T-helper 17 cell (primary cell): ENCODE measurements around the gene TRDN. TPM values are rescaled to one million over a fixed set of nuclear protein-coding genes. Genes with fewer than 3 reads are reported as not detected.
"Not testable (repeated sequence)": the region's sequence is repeated elsewhere in the genome, so short reads cannot be mapped to it uniquely, and the experiment has no call there.

Source experiments
- ATAC-seq: fragments of 150-1000 bp; cut with Tn5 transposase; 2 replicates; pipeline ENCODE4 v1.10.0; 2021; ENCODE audit warnings: mild to moderate bottlenecking, moderate library complexity
- DNase-seq, 3 donors: peaks; one replicate each; pipeline versions ENCODE4 v3.0.0 to v3.0.0-alpha.2; 2020 to 2021
- H3K9me3 ChIP-seq: one replicate; pipeline ENCODE4 v1.7.0; 2013; ENCODE audit warnings: low read length, mild to moderate bottlenecking; ENCODE audit not compliant: control insufficient read depth, poor library complexity, severe bottlenecking
- H3K27ac Mint-ChIP-seq: one replicate; pipeline ENCODE4 v1.8.0; 2022; ENCODE audit warnings: mild to moderate bottlenecking, moderate library complexity, mixed read lengths
- H3K27me3 Mint-ChIP-seq: one replicate; pipeline ENCODE4 v1.8.0; 2022; ENCODE audit warnings: mixed read lengths
- H3K36me3 Mint-ChIP-seq: one replicate; pipeline ENCODE4 v1.8.0; 2022; ENCODE audit warnings: low read depth, mixed read lengths
- H3K4me1 Mint-ChIP-seq: one replicate; pipeline ENCODE4 v1.8.0; 2022; ENCODE audit warnings: mild to moderate bottlenecking, mixed read lengths
- H3K4me3 Mint-ChIP-seq: one replicate; pipeline ENCODE4 v1.8.0; 2022; ENCODE audit warnings: mild to moderate bottlenecking, moderate library complexity, mixed read lengths
- total RNA-seq, 4 donors: library from RNA in 2 of 4; stranded (reverse) in 2 of 4; gene quantifications; one replicate each; pipeline ENCODE4 v1.2.3 and lab custom pipeline; 2022 to 2026

The TRDN gene
- total RNA-seq, 2 donors from 2014 or later, result not detected

DNA sequence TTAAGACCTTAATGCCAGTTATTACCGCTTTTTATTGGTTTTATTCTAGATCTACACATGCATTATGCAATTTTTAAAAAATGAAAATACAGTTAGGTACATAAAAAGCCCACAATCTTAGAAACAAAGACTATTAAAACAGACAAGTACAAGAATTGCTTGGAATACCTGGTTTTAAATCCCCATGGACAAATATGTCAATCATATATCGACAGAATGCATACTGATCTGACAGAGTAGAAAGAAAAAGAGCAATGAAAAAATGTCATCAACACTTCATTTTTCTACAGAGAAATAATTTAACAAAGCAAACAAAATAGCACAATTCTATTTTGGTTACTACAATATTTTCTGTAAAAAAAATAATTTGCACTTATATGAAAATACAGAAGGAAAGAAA lies 139.7 kb downstream of the TRDN start:
- Mint-ChIP-seq H3K27ac (no peak overlapping the region), H3K4me3 (no peak overlapping the region), H3K4me1 (no peaks in the 10 kb centered on the region), H3K27me3 (no peaks in the 10 kb centered on the region), H3K36me3 (no peaks in the 10 kb centered on the region)
- ATAC-seq (no peak), DNase-seq (no peak)
- no peaks in the 10 kb centered on the region for H3K9me3 ChIP-seq

DNA sequence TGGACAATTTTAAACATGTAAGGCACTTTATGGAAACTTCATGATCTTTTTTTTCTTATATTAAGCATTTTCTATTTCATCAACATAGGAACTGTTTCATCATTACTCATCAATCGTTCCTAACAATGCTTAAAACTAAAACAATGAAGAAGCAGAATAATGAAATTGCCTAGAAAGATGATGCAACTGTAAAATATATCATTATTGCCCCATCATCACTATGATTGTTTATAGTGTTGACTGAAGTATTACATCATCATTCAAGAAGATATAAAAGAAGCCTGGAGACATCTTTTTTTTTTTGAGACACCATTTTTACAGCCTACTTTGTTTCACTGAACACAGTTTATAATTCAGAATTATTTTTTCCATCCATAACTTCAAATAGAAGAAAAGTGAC lies 147.2 kb downstream of the TRDN start:
- no peak overlapping the region for H3K4me3 Mint-ChIP-seq
- no peaks in the 10 kb centered on the region for H3K27me3 Mint-ChIP-seq
- ATAC-seq (no peak), DNase-seq (no peak)
- H3K27ac Mint-ChIP-seq, result no peak overlapping the region
- no peaks in the 10 kb centered on the region for H3K36me3 Mint-ChIP-seq
- H3K9me3 ChIP-seq, result no peaks in the 10 kb centered on the region
- H3K4me1 Mint-ChIP-seq, result no peaks in the 10 kb centered on the region

DNA sequence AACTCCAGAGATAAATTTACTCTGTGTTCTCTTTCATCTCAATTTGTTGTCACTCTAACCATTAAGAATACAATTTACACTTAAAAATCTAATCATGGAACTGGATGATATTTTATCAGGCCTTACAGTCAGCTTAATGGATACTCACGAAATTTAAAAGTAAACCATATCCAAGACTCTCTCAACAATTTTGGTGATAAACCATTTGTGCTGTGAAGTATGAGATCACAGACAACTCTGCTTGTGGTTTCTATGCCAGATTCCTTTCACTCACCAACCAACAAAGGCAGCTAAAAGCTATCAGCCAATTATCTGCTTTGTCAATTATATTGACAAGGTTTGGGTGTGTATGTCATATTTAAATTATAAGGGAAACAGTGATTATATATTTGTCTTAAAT lies 155.8 kb downstream of the TRDN start:
- H3K36me3 Mint-ChIP-seq, result no peaks in the 10 kb centered on the region
- H3K27me3 Mint-ChIP-seq, result no peaks in the 10 kb centered on the region
- no peak overlapping the region for H3K4me3 Mint-ChIP-seq
- ATAC-seq (no peak), DNase-seq (no peak)
- no peak overlapping the region for H3K27ac Mint-ChIP-seq
- H3K4me1 Mint-ChIP-seq, result no peaks in the 10 kb centered on the region
- no peaks in the 10 kb centered on the region for H3K9me3 ChIP-seq

DNA sequence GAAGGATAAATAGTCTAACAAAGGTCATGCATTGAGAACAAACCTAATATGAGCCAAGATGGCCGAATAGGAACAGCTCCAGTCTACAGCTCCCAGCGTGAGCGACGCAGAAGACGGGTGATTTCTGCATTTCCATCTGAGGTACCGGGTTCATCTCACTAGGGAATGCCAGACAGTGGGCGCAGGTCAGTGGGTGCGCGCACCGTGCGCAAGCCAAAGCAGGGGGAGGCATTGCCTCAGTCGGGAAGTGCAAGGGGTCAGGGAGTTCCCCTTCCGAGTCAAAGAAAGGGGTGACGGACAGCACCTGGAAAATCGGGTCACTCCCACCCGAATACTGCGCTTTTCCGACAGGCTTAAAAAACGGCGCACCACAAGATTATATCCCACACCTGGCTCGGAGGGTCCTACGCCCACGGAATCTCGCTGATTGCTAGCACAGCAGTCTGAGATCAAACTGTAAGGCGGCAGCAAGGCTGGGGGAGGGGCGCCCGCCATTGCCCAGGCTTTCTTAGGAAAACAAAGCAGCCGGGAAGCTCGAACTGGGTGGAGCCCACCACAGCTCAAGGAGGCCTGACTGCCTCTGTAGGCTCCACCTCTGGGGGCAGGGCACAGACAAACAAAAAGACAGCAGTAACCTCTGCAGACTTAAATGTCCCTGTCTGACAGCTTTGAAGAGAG lies 164.6 kb downstream of the TRDN start:
- not testable (repeated sequence) for ATAC-seq, H3K9me3 ChIP-seq, H3K27me3 Mint-ChIP-seq, H3K27ac Mint-ChIP-seq, H3K36me3 Mint-ChIP-seq, H3K4me1 Mint-ChIP-seq, H3K4me3 Mint-ChIP-seq, DNase-seq

DNA sequence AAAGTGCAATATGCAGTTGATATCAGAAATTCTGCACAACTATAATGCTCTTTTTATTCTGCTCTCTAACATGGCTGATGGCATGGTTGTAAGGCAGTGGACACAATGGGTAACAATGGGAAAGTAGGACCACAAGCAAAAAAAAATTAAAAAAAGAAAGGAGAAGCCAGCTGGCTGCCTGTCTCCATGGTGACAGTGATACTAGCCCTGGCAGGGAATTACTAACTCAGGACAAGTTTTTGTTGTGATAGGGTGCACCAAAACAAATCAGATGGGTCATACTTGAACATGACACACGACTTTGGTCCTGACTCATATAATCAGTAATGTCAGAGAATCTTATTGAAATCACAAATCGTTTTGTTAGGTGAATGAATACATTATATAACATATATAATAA lies 169.4 kb downstream of the TRDN start:
- H3K27me3 Mint-ChIP-seq, result no peaks in the 10 kb centered on the region
- no peak for ATAC-seq
- H3K4me1 Mint-ChIP-seq, result no peaks in the 10 kb centered on the region
- no peaks in the 10 kb centered on the region for H3K36me3 Mint-ChIP-seq
- H3K9me3 ChIP-seq, result no peaks in the 10 kb centered on the region
- no peak overlapping the region for H3K27ac Mint-ChIP-seq
- H3K4me3 Mint-ChIP-seq, result no peak overlapping the region
- DNase-seq, result no peak

DNA sequence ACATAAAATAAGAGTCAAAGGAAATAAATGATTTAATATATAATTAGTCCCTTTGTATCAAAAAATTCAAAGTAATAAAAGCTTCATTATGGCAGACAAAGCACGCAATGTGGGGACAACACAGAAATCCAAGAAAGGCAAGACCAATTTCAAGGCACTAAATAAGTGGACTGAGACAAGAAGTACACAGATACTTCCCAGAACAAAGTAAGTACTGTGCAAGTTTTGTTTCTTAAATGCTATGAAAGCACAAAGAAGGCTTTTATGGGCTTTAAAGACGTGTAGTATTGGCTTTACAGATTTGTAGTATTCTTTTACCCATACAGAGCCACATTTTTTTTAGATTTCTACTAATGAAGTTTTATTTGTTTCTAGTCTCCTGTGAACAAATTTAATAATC lies 174.6 kb downstream of the TRDN start:
- Mint-ChIP-seq H3K36me3 (no peaks in the 10 kb centered on the region), H3K4me3 (no peak overlapping the region), H3K4me1 (no peaks in the 10 kb centered on the region), H3K27me3 (no peaks in the 10 kb centered on the region), H3K27ac (no peak overlapping the region)
- H3K9me3 ChIP-seq, result no peaks in the 10 kb centered on the region
- DNase-seq (no peak), ATAC-seq (no peak)

DNA sequence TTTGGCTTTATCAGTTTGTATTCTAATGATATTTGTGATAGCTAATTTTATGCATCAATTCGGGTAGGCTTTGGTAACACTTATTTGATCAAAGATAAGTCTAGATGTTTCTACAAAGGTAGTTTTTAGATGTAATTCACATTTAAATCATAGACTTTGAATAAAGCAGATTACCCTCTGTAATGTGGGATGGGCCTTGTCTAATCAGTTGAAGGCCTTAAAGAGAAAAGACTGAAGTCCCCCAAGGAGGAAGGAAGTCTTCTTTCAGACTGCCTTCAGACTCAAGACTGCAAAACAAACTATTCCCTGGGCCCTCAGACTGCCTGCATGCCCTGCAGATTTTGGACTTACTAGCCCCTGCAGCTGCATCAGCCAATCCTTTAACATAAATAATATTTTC lies 178.5 kb downstream of the TRDN start:
- no peaks in the 10 kb centered on the region for H3K36me3 Mint-ChIP-seq
- DNase-seq (no peak), ATAC-seq (no peak)
- H3K9me3 ChIP-seq, result no peaks in the 10 kb centered on the region
- H3K4me3 Mint-ChIP-seq, result no peak overlapping the region
- H3K4me1 Mint-ChIP-seq, result no peaks in the 10 kb centered on the region
- H3K27ac Mint-ChIP-seq, result no peak overlapping the region
- no peaks in the 10 kb centered on the region for H3K27me3 Mint-ChIP-seq

DNA sequence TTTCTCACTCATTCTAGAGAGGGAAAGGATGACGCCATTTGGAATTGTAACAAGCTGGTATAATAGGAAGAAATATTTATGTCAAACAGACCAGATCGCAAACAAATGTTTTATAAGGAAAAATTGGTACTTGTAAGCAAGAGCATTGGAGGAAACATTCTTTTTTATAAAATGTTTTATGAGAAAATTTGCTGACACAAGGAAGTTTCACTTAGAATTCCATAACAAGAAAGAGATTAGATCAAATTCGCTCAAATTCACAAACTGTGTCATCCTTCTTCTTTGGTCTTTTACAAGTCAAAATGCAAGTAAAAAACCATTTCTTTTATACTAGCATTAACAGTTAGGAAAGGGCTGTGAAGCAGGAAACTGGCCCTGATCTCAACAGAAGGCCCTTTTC lies 179.9 kb downstream of the TRDN start:
- no peaks in the 10 kb centered on the region for H3K4me1 Mint-ChIP-seq
- H3K27ac Mint-ChIP-seq, result no peak overlapping the region
- H3K4me3 Mint-ChIP-seq, result no peak overlapping the region
- no peaks in the 10 kb centered on the region for H3K9me3 ChIP-seq
- ATAC-seq, result no peak
- H3K27me3 Mint-ChIP-seq, result no peaks in the 10 kb centered on the region
- H3K36me3 Mint-ChIP-seq, result no peaks in the 10 kb centered on the region
- DNase-seq, result no peak

DNA sequence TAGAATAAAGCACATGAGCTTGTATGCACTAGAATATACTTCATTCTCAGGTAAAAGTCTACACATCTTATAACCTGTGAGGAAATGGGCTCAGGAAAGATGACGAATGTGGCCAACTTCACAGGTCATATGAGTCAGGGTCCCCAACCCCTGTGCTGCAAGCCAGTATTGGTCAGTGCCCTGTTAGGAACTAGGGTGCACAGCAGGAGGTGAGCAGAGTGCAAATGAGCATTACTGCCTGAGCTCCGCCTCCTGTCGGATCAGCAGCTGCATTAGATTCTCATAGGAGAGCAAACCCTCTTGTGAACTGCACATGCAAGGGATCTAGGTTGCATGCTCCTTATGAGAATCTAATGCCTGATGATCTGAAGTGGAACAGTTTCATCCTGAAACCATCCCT lies 182.3 kb downstream of the TRDN start:
- no peaks in the 10 kb centered on the region for H3K4me1 Mint-ChIP-seq
- H3K9me3 ChIP-seq, result no peaks in the 10 kb centered on the region
- no peak for ATAC-seq
- H3K27ac Mint-ChIP-seq, result no peak overlapping the region
- DNase-seq, result no peak
- no peaks in the 10 kb centered on the region for H3K36me3 Mint-ChIP-seq
- H3K4me3 Mint-ChIP-seq, result no peak overlapping the region
- no peaks in the 10 kb centered on the region for H3K27me3 Mint-ChIP-seq

DNA sequence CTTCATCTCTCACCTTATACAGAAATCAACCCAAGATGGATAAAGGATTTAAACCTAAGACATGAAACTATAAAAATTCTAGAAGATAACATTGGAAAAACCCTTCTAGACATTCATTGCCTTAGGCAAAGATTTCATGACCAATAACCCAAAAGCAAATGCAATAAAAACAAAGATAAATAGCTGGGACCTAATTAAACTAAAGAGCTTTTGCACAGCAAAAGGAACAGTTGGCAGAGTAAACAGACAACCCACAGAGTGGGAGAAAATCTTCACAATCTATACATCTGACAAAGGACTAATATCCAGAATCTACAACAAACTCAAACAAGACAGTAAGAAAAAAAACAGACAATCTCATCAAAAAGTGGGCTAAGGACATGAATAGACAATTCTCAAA lies 183.7 kb downstream of the TRDN start:
- H3K4me3 Mint-ChIP-seq, ATAC-seq, H3K36me3 Mint-ChIP-seq, H3K27ac Mint-ChIP-seq, H3K27me3 Mint-ChIP-seq, H3K4me1 Mint-ChIP-seq, DNase-seq, H3K9me3 ChIP-seq: not testable (repeated sequence)

DNA sequence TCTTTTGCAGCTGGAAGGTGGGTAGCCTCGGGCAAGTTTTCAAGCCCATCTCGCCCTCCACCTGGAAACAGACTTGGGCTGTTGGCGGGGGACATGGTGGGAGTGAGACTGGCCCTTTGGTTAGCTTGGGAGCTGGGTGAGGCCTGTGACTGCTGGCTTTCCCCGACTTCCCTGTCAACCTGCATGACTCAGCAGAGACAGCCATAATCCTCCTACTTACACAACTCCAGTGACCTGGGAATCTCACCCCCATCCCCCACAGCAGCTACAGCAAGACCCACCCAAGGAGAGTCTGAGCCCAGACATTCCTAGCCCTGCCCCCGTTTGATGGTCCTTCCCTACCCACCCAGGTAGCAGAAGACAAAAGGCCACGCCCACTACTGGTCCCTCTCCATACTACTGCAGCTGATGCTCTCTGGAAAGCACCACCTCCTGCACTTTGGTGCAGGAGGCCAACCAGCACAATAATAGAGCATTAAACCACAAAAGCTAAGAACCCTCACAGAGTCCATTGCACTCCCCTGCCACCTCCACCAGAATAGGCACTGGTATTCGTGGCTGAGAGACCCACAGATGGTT lies 188.4 kb downstream of the TRDN start:
- DNase-seq (no peak), ATAC-seq (no peak)
- Mint-ChIP-seq H3K36me3 (no peaks in the 10 kb centered on the region), H3K27me3 (no peaks in the 10 kb centered on the region), H3K4me3 (no peak overlapping the region), H3K4me1 (no peaks in the 10 kb centered on the region), H3K27ac (no peak overlapping the region)
- H3K9me3 ChIP-seq, result no peaks in the 10 kb centered on the region

DNA sequence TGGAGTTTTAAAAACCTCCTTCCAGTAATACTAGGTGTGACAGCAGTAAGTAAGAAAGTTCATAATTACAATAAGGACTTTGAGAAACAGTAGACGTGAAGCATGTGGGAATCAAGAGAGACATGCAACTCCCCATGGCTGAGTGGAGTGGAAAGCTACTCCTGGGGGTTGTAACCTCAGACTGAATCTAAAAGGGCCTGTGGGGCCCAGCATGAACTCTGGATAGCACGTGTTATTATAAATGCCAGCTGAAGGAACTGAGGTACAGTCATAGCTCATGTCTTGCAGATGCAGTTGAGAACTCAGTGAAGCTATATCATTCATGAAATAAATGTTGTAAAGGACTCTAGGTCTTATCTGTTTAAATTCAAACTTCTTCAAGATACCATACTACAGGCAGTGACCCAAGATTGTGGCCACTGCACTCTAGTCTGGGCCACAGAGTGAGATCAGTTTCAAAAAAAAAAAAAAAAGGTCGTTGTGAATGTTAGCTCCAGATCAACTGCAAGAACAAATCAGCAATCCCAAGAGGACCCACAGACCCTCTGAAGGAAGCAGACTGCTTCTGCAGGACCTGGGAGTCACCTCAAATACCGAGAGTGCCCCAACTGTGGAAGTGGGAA lies 189.3 kb downstream of the TRDN start:
- no peaks in the 10 kb centered on the region for H3K9me3 ChIP-seq
- no peak overlapping the region for H3K27ac Mint-ChIP-seq
- no peaks in the 10 kb centered on the region for H3K4me1 Mint-ChIP-seq
- no peaks in the 10 kb centered on the region for H3K36me3 Mint-ChIP-seq
- H3K4me3 Mint-ChIP-seq, result no peak overlapping the region
- H3K27me3 Mint-ChIP-seq, result no peaks in the 10 kb centered on the region
- DNase-seq (no peak), ATAC-seq (no peak)

DNA sequence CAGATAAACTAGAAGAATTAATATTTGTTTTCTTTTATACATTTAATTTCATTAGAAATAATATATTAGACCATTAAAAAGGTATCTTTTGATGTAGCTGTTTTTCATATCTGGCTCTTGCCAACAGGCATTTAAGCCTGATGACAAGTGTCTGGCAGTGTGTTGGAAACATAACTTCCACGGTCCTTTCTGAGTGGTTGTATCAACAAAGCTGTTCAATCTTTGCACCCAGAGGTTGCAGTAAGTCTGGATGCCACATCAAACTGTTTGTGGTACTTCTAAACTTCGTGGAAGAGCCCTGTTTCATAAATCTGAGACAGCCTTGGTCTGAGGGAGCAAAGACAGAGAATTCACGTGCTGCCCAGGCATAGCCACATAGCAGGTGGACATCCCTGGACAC lies 197.4 kb downstream of the TRDN start:
- ATAC-seq (no peak), DNase-seq (no peak)
- Mint-ChIP-seq H3K36me3 (no peaks in the 10 kb centered on the region), H3K4me1 (no peaks in the 10 kb centered on the region), H3K4me3 (no peak overlapping the region), H3K27ac (no peak overlapping the region), H3K27me3 (no peaks in the 10 kb centered on the region)
- H3K9me3 ChIP-seq, result no peaks in the 10 kb centered on the region

DNA sequence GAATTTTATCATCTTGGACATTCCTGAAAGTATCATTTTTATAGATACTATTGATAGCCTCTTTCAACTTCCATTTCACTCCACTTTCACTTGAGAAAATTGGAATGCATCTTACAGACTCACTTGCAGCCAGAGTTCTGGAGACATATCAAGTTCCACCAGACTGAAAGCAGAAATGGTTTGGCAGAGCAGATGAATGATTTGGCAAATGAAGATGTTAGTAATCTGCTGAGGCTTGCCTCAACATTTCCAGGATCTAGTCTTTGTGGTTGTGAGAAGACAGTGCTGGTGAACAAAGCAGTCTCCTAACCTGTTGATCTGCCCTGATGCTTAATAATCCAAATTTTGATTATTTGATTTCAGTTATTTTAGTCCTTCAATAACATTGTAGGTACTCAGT lies 202.6 kb downstream of the TRDN start:
- H3K27ac Mint-ChIP-seq, result no peak overlapping the region
- H3K36me3 Mint-ChIP-seq, result no peaks in the 10 kb centered on the region
- DNase-seq (no peak), ATAC-seq (no peak)
- H3K9me3 ChIP-seq, result no peaks in the 10 kb centered on the region
- H3K4me1 Mint-ChIP-seq, result no peaks in the 10 kb centered on the region
- H3K27me3 Mint-ChIP-seq, result no peaks in the 10 kb centered on the region
- H3K4me3 Mint-ChIP-seq, result no peak overlapping the region
